Esophagus (tissue), 2 donors: ENCODE results near the gene YJU2. TPM values are rescaled to one million over a fixed set of nuclear protein-coding genes. Genes with fewer than 3 reads are reported as not detected.

Experiments used
- H3K27ac ChIP-seq, 2 donors: one replicate each; pipeline ENCODE4 v1.5.1; 2013; ENCODE audit warnings: low read depth in 2 of 2, mild to moderate bottlenecking in 2 of 2, inconsistent platforms in 1 of 2, low read length in 1 of 2, moderate library complexity in 1 of 2
- H3K27me3 ChIP-seq, 2 donors: one replicate each; pipeline ENCODE4 v1.6.1; 2013; ENCODE audit warnings: low read length in 2 of 2, control low read depth in 1 of 2, mild to moderate bottlenecking in 1 of 2; ENCODE audit not compliant: insufficient read depth in 2 of 2, control insufficient read depth in 1 of 2
- H3K36me3 ChIP-seq, 2 donors: one replicate each; pipeline ENCODE4 v1.6.1; 2013; ENCODE audit warnings: low read length in 1 of 2; ENCODE audit not compliant: control insufficient read depth in 2 of 2, insufficient read depth in 2 of 2
- H3K4me1 ChIP-seq, 2 donors: one replicate each; pipeline ENCODE4 v1.6.1; 2013; ENCODE audit warnings: low read length in 1 of 2; ENCODE audit not compliant: control insufficient read depth in 2 of 2, insufficient read depth in 2 of 2
- H3K4me3 ChIP-seq, 2 donors: one replicate each; pipeline ENCODE4 v1.5.1; 2013; ENCODE audit warnings: low read length in 2 of 2, mild to moderate bottlenecking in 2 of 2, low read depth in 1 of 2, moderate library complexity in 1 of 2
- H3K9me3 ChIP-seq, 2 donors: one replicate each; pipeline ENCODE4 v1.6.1; 2013; ENCODE audit warnings: mild to moderate bottlenecking in 2 of 2, low read depth in 1 of 2, low read length in 1 of 2, moderate library complexity in 1 of 2; ENCODE audit not compliant: control insufficient read depth in 2 of 2, insufficient read depth in 1 of 2
- WGBS, 2 donors: extraction: QIAGEN DNeasy Blood & Tissue Kit; methylation state at CpG; one replicate each; pipeline ENCODE4 v1.1.7; 2013; 5-methylcytosine and 5-hydroxymethylcytosine counted together
- polyA plus RNA-seq, 2 donors: library from polyadenylated mRNA; stranded (reverse); fragments of 200-250 nt; gene quantifications; one replicate each; pipeline ENCODE4 v1.2.3, GENCODE V29; 2013
- donor health status: healthy with polysubstance abuse.
- donor health status: Bipolar disorder and iron deficiency.

The YJU2 gene
- polyA plus RNA-seq, 2 donors = 25.9 to 27.7 TPM

DNA sequence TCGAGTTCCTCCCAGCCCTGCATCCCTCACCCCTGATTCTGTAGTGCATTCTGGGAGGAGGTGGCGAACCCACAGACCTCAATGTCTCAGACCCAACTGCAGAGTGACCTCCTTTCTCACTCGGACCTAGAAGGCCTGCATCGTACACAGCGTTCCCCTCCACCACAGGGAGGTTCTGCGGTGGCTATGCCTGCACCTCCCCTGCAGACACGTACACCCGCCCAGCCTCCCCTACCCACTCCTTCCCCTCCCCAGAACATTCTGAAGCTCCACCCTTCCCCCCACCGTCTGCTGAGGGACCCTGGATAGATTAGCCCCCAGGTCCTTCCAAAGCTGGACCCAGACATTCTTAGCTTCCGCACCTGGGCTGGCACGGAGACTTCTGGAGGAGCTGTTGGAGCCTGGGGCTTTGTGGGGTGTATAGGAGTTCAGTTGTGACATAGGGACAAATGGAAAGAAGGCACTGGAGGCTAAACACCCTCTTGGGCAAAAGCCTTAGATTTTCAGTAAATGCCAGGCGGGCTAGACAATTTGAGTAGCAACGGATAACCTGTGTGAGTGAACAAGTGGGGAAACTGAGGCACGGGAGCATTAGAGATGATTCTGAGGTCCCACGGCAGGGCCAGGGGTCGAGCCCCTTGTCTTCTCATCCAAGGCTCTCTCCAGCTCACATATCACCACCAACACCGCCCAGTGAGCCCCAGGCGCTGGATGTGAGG is 57.1 kb downstream of the YJU2 start:
- no peak overlapping the region for H3K4me3 ChIP-seq
- WGBS, 2 donors = 45 to 47% methylated on average over 18 of the region's 18 CpGs

DNA sequence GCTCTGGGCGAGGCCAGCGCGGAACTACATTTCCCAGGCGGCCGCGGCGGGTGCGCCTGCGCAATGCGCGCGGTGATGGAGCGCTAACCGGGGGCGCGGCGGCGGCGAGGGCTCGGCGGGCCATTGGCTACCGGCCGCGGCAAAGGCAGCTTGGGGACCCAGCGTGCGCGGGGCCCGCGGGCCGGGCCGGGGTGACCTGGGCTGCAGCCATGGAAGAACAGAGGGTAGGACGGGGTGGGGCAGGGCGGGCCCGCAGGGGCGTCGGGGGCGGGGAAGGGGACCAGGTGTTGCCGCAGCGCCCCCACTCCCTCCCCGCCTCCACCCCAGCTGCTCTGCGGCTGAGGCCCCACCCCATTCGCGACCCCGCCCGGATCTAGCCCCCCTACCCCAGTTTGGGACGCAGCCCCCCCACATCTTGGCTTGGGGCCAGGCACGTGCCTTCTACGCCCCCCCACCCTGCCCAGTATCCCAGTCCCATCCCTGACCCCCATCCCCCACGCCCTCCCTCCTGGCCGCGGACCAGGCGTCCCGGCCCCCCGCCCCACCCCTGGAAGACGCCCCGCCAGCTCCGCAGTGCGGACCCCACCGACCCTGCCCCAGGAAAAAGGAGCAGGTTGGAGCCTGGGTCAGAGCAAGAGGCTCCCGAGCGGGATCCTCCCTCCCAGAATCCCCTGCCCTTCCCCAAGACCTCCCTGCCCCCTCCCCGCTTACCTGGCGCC is 57.8 kb downstream of the YJU2 start, which contains the start of gene FSD1:
TSS of gene FSD1 (plus strand) at position 61 of the 719 bp plus-strand sequence. CDS start at position 210, 149 bp downstream.
- 5 to 6% methylated on average over 36 to 63 of the region's 63 CpGs for WGBS, 2 donors
- no peaks in the 10 kb centered on the region for H3K4me1 ChIP-seq

More for the DNA sequence above, 57.1 kb downstream of the YJU2 start:
- Histone ChIP-seq H3K36me3 (no peaks in the 10 kb centered on the region), H3K27ac (no peak overlapping the region), H3K4me1 (no peaks in the 10 kb centered on the region), H3K9me3 (no peaks in the 10 kb centered on the region), H3K27me3 (no peaks in the 10 kb centered on the region)

DNA sequence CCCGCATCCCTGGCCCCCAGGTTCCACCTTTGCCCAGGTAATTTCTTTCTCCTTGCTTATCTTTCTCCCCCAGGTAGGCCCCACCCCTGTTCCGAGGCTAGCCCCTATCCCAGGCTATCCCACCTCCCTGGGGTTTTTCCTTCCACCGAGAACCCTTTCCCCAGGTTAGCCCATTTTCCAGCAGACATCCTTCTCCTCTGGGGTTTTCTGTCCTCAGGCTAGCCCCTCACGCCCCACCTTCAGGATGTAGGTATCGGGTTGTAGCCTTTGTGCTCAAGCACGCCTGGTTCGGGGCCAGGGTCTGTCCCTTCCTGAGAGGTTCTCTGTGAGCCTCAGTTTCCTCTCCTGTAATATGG is 58.4 kb downstream of the YJU2 start:
- Histone ChIP-seq H3K9me3 (no peaks in the 10 kb centered on the region), H3K4me1 (no peaks in the 10 kb centered on the region), H3K27ac (no peak overlapping the region), H3K27me3 (no peaks in the 10 kb centered on the region), H3K36me3 (no peaks in the 10 kb centered on the region), H3K4me3 (no peak overlapping the region)
- 61 to 70% methylated on average over 7 of the region's 7 CpGs for WGBS, 2 donors

More for the DNA sequence above, 57.8 kb downstream of the YJU2 start, which contains the start of gene FSD1:
- Histone ChIP-seq H3K4me3 (no peak within 1 kb of the TSS), H3K27me3 (no peaks in the 10 kb centered on the region), H3K9me3 (no peaks in the 10 kb centered on the region), H3K27ac (no peak within 1 kb of the TSS), H3K36me3 (no peaks in the 10 kb centered on the region)

DNA sequence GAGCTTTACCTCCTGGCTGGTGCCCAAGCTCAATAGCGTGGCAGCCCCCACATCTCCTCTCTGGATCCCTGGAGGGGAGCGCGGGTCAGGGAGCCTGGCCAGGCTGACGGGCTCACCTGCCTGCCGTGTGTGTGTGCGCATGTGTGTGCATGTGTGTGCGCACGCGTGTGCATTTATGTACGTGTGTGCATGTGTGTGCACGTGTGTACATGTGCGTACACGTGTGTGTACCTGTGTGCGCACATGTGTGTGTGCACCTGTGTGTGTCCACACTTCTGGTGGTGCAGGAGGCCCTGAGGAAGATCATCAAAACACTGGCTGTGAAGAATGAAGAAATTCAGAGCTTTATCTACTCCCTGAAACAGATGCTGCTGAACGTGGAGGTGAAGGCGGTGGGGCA is 58.8 kb downstream of the YJU2 start:
- Histone ChIP-seq H3K4me1 (no peaks in the 10 kb centered on the region), H3K9me3 (no peaks in the 10 kb centered on the region), H3K36me3 (no peaks in the 10 kb centered on the region), H3K4me3 (no peak overlapping the region), H3K27me3 (no peaks in the 10 kb centered on the region), H3K27ac (no peak overlapping the region)
- WGBS, 2 donors = 77 to 79% methylated on average over 16 of the region's 16 CpGs

DNA sequence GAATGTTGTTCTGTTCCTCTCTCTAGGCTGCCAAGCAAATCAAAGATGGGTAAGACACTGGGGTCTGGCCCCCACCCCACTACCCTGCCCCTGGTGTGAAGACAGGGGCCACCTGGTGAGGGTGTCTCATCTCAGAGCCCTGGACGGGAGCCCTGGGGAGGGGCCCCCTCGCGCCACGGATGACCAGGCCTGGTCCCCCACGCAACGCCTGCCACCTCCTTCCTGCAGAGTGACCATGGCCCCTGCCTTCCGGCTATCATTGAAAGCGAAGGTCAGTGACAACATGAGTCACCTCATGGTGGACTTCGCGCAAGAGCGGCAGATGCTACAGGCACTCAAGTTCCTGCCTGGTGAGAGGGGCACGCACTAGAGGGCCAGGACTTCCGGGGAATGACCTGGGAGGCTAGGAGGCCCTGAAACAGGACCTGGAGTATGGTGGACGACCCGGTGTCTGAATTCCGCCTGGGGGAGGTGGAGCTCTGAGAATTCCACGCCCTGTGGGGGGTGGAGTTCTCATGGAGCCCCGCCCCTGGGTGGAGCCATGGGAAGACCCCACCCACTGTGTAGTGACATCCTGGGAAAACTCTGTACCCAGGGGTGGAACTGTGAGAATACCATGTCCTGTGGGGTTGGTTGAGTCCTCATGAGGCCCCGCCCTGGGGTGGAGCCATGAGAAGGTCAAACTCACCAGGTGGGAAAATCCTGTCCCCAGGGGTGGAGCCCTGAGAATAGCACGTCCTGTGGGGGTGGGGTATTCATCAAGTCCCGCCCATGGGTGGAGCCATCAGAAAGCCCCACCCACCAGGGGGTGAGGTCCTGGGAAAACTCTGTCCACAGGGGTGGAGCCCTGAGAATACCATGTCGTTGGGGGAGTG is 63.6 kb downstream of the YJU2 start:
- H3K4me3 ChIP-seq = no peak overlapping the region
- H3K36me3 ChIP-seq = no peaks in the 10 kb centered on the region
- H3K9me3 ChIP-seq = no peaks in the 10 kb centered on the region
- no peaks in the 10 kb centered on the region for H3K27me3 ChIP-seq
- no peaks in the 10 kb centered on the region for H3K4me1 ChIP-seq
- H3K27ac ChIP-seq = no peak overlapping the region
- WGBS, 2 donors = 89 to 91% methylated on average over 22 of the region's 22 CpGs

DNA sequence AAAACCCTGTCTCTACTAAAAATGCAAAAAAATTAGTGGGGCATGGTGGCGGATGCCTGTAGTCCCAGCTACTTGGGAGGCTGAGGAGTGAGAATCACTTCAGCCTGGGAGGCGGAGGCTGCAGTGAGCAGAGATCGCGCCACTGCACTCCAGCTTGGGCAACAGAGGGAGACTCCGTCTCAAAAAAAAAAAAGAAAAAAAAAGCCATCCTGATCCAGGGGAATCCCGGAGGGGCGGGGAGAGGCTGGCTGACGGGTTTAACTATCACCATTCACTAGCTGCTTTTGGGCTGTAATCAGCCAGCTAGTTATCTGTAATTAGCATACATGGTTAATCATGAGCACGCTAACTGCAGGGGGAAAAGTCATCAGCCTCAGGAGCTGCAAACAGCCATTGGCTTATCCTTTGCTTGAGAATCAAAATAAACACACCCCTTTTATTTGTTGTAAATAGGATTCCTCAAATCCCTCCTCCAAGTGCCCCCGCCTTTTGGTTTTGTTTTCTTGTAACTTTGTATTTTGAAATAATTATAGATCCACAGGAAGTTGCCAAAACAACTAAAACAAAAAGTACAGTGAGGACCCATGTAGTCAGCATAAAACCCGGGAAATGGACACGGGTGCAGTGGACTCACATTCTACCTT is 67.1 kb downstream of the YJU2 start:
- Histone ChIP-seq H3K9me3 (no peaks in the 10 kb centered on the region), H3K27ac (no peak overlapping the region), H3K36me3 (no peaks in the 10 kb centered on the region), H3K4me1 (no peaks in the 10 kb centered on the region), H3K27me3 (no peaks in the 10 kb centered on the region), H3K4me3 (no peak overlapping the region)
- 41 to 45% methylated on average over 12 of the region's 12 CpGs for WGBS, 2 donors

DNA sequence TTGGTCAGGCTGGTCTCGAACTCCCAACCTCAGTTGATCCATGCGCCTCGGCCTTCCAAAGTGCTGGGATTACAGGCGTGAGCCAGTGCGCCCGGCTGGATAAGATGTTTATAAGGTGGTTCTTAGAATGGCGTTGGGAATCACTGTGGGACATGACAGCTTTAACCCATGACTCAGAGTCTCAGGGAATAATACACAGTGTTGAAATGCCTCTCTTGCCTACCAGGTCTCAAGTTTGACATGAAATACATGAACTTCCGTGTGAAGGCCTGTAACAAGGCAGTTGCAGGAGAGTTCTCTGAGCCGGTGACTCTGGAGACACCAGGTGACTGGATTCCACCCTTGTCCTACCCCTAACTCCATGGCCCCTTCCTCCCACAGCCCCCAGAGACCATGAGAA is 70.1 kb downstream of the YJU2 start:
- Histone ChIP-seq H3K9me3 (peaks cover 0 to 6% of the 10 kb centered on the region in 2 donors), H3K4me1 (no peaks in the 10 kb centered on the region), H3K27ac (no peak overlapping the region), H3K27me3 (no peaks in the 10 kb centered on the region), H3K36me3 (no peaks in the 10 kb centered on the region), H3K4me3 (no peak overlapping the region)
- 83 to 85% methylated on average over 9 of the region's 9 CpGs for WGBS, 2 donors

DNA sequence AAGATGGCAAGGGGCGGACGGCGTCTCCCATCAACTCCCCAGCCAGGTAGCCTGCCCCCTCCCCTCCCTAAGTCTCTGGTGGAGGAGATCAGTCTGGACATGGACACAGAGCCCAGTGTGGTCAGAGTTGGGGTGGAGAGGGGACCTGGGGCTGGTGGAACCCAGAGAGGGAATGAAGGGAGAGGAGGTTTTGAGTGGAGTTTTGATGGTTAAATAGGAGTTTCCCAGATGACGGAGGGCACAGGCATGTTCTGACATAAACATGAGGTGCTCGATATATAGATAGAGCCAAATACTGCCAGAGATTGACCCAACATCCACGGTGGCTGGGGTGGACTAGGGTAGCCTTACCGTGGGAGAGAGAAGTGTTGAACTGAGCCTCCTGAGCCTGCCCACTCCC is 71.6 kb downstream of the YJU2 start:
- no peaks in the 10 kb centered on the region for H3K27me3 ChIP-seq
- 91 to 95% methylated on average over 7 of the region's 7 CpGs for WGBS, 2 donors

More for the DNA sequence above, 71.6 kb downstream of the YJU2 start:
- Histone ChIP-seq H3K27ac (no peak overlapping the region), H3K4me1 (no peaks in the 10 kb centered on the region), H3K36me3 (no peaks in the 10 kb centered on the region), H3K4me3 (no peak overlapping the region), H3K9me3 (peaks cover 0 to 6% of the 10 kb centered on the region in 2 donors)
